GM06990 (cell line): Measurements from ENCODE around the gene UFD1.

Source experiments
- DNase-seq: peaks from one replicate; pipeline ENCODE4 v3.0.0-alpha.2; 2011; ENCODE audit not compliant: insufficient read length; ENCODE audit errors: extremely low read depth
- H3K27me3 ChIP-seq: replicated peaks from 2 replicates; pipeline ENCODE4 v1.6.0; 2011; ENCODE audit warnings: low read length; ENCODE audit not compliant: control insufficient read depth, insufficient read depth
- H3K36me3 ChIP-seq: 2 replicates; pipeline ENCODE4 v1.5.1; 2011; ENCODE audit warnings: low read length; ENCODE audit not compliant: control insufficient read depth, insufficient read depth
- H3K4me3 ChIP-seq: replicated peaks from 2 replicates; pipeline ENCODE4 v1.5.1; 2011; ENCODE audit warnings: low read depth, mild to moderate bottlenecking, control low read depth, low read length
- TF ChIP-seq, protein P1 (sequence below): IDR thresholded peaks from 2 replicates; pipeline ENCODE4 v1.5.1; 2011; ENCODE audit warnings: low read length, control low read depth, mild to moderate bottlenecking, inconsistent platforms; ENCODE audit not compliant: insufficient read depth, poor library complexity, severe bottlenecking

The UFD1 gene

GRCh38 chr22:19407649-19408606, 71.1 kb downstream of the UFD1 start:
- TF ChIP-seq, protein P1, sequence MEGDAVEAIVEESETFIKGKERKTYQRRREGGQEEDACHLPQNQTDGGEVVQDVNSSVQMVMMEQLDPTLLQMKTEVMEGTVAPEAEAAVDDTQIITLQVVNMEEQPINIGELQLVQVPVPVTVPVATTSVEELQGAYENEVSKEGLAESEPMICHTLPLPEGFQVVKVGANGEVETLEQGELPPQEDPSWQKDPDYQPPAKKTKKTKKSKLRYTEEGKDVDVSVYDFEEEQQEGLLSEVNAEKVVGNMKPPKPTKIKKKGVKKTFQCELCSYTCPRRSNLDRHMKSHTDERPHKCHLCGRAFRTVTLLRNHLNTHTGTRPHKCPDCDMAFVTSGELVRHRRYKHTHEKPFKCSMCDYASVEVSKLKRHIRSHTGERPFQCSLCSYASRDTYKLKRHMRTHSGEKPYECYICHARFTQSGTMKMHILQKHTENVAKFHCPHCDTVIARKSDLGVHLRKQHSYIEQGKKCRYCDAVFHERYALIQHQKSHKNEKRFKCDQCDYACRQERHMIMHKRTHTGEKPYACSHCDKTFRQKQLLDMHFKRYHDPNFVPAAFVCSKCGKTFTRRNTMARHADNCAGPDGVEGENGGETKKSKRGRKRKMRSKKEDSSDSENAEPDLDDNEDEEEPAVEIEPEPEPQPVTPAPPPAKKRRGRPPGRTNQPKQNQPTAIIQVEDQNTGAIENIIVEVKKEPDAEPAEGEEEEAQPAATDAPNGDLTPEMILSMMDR = no peak
- no peak for DNase-seq
- peaks cover 17% of the 10 kb centered on the region for H3K36me3 ChIP-seq
- H3K4me3 ChIP-seq = no peak overlapping the region
- no peaks in the 10 kb centered on the region for H3K27me3 ChIP-seq

DNA sequence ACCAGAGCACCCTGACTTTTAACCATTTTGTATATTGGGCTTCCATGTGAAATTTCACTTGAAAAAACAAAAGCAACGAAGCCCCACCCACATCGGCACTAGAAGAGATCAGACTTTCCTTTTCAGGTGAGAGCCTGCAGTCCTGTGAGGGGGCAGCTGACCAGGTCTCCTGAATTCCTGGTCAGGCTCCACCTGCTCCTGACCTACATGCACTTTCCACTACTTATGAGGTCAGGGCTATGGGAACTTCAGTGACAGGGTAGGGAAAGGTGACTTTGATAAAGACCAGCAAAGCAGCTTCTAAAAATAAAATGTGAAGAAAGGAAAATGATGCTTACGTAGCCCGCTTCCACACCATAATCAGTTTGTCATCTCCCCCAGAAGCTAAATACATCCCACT, 72.1 kb downstream of the UFD1 start:
- no peak for DNase-seq
- Histone ChIP-seq H3K4me3 (no peak overlapping the region), H3K36me3 (peaks cover 17% of the 10 kb centered on the region), H3K27me3 (no peaks in the 10 kb centered on the region)
- TF ChIP-seq, protein P1 = no peak

GRCh38 chr22:19406281-19406811, 72.6 kb downstream of the UFD1 start:
- Histone ChIP-seq H3K4me3 (no peak overlapping the region), H3K36me3 (peaks cover 17% of the 10 kb centered on the region), H3K27me3 (no peaks in the 10 kb centered on the region)
- no peak for DNase-seq
- TF ChIP-seq, protein P1 = no peak

- no peak overlapping the region for H3K4me3 ChIP-seq
Observed at GRCh38 chr22:19405652-19406051, 73.3 kb downstream of the UFD1 start.

GRCh38 chr22:19405133-19405532, 73.9 kb downstream of the UFD1 start:
- H3K4me3 ChIP-seq = no peak overlapping the region
- TF ChIP-seq, protein P1 = no peak
- no peak for DNase-seq
- peaks cover 18% of the 10 kb centered on the region for H3K36me3 ChIP-seq
- no peaks in the 10 kb centered on the region for H3K27me3 ChIP-seq

More at GRCh38 chr22:19405652-19406051, 73.3 kb downstream of the UFD1 start:
- TF ChIP-seq, protein P1 = no peak
- H3K36me3 ChIP-seq = peaks cover 18% of the 10 kb centered on the region
- H3K27me3 ChIP-seq = no peaks in the 10 kb centered on the region
- no peak for DNase-seq
